Loucy (cell line): ENCODE results near the gene ADAMTS16.

Experiments
- H2AFZ ChIP-seq: fragments of 200-600 bp; sonication (generic); 2 replicates; pipeline ENCODE4 v1.6.0; 2016; ENCODE audit warnings: antibody characterized with exemption, mild to moderate bottlenecking, low read length, moderate library complexity
- H3F3A ChIP-seq: fragments of 200-600 bp; 2 replicates; pipeline ENCODE4 v1.6.0; 2016; ENCODE audit warnings: antibody characterized with exemption, low read depth, mild to moderate bottlenecking
- H3K27me3 ChIP-seq: fragments of 200-600 bp; sonication (generic); 2 replicates; pipeline ENCODE4 v1.6.1; 2014; ENCODE audit warnings: low read length, mild to moderate bottlenecking; ENCODE audit not compliant: insufficient read depth, poor library complexity, severe bottlenecking
- H3K36me3 ChIP-seq: fragments of 200-600 bp; sonication (generic); 2 replicates; pipeline ENCODE4 v1.6.1; 2016; ENCODE audit warnings: low read length; ENCODE audit not compliant: insufficient read depth
- H3K4me1 ChIP-seq: fragments of 200-600 bp; sonication (generic); 2 replicates; pipeline ENCODE4 v1.5.1; 2014; ENCODE audit warnings: low read length, mild to moderate bottlenecking; ENCODE audit not compliant: insufficient read depth, poor library complexity, severe bottlenecking
- H3K4me2 ChIP-seq: fragments of 200-600 bp; sonication (generic); 2 replicates; pipeline ENCODE4 v1.6.0; 2014; ENCODE audit warnings: antibody characterized with exemption, low read length, low read depth, mild to moderate bottlenecking; ENCODE audit not compliant: poor library complexity, severe bottlenecking
- H3K4me3 ChIP-seq: fragments of 200-600 bp; sonication (generic); 2 replicates; pipeline ENCODE4 v1.5.1; 2014; ENCODE audit warnings: low read length, mild to moderate bottlenecking, mixed read lengths; ENCODE audit not compliant: poor library complexity, severe bottlenecking
- H3K79me2 ChIP-seq: fragments of 200-600 bp; sonication (generic); 2 replicates; pipeline ENCODE4 v1.6.1; 2014; ENCODE audit warnings: low read length; ENCODE audit not compliant: insufficient read depth
- H3K9ac ChIP-seq: fragments of 200-600 bp; sonication (generic); 2 replicates; pipeline ENCODE4 v1.6.0; 2014; ENCODE audit warnings: mild to moderate bottlenecking, low read depth, low read length, moderate library complexity; ENCODE audit not compliant: poor library complexity, severe bottlenecking
- H3K9me2 ChIP-seq: fragments of 200-600 bp; sonication (generic); replicated peaks from 2 replicates; pipeline ENCODE4 v1.6.1; 2016; ENCODE audit warnings: low read depth, low read length, mixed read lengths
- H3K9me3 ChIP-seq: fragments of 200-600 bp; sonication (generic); 2 replicates; pipeline ENCODE4 v1.6.1; 2014; ENCODE audit warnings: mild to moderate bottlenecking, antibody characterized with exemption, low read length, low read depth; ENCODE audit not compliant: insufficient read depth
- H4K20me1 ChIP-seq: fragments of 200-600 bp; sonication (generic); 2 replicates; pipeline ENCODE4 v1.6.0; 2014; ENCODE audit warnings: antibody characterized with exemption, low read length, mild to moderate bottlenecking; ENCODE audit not compliant: insufficient read depth, poor library complexity, severe bottlenecking
- EZH2phosphoT487 ChIP-seq: fragments of 200-600 bp; IDR thresholded peaks from 2 replicates; pipeline ENCODE4 v1.6.1; 2018; ENCODE audit warnings: antibody characterized with exemption, mild to moderate bottlenecking, moderate library complexity, borderline replicate concordance
- TF ChIP-seq, protein P1 (sequence below): fragments of 200-600 bp; sonication (generic); conservative IDR thresholded peaks from 2 replicates; pipeline ENCODE4 v1.5.1; 2014; ENCODE audit warnings: mild to moderate bottlenecking, antibody characterized with exemption, low read length

The ADAMTS16 gene

DNA sequence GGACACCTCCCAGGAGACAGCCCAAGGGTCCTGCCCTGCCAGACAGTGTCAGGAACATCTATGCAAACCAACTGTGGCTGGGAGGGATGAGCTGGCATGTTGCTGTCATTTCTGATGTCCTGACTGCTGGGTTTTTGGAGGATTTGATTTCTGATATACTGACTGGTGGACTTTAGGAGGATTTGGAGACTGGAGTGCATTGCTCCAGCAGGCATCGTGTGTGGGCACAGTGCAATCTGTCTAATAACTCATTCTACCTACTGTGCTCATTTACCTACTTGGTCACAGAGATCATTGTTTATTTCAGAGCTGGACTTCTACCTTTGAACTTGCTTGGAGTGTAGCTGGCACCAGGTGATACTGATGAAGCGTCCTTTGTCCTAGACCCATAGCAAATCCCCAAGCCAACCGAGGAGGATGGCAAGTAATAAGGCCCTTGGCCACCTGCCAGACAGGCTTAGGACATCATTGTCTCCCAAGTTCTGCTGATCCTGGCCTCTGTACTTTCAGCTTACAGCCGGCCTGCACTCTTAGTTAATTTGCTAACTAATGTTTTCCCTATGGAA lies 158.0 kb downstream of the ADAMTS16 start:
- no peak overlapping the region for H2AFZ ChIP-seq
- H3K4me2 ChIP-seq, result no peak overlapping the region
- H3K79me2 ChIP-seq, result no peaks in the 10 kb centered on the region
- no peak overlapping the region for H3K9ac ChIP-seq
- no peaks in the 10 kb centered on the region for H3K27me3 ChIP-seq
- H3K4me1 ChIP-seq, result no peaks in the 10 kb centered on the region
- no peak overlapping the region for H3K4me3 ChIP-seq
- peaks cover 10% of the 10 kb centered on the region; the same call in 1 of the 2 replicates for H3K9me3 ChIP-seq
- H3K36me3 ChIP-seq, result no peaks in the 10 kb centered on the region
- no peaks in the 10 kb centered on the region for H3F3A ChIP-seq
- TF ChIP-seq EZH2phosphoT487, result no peak
- TF ChIP-seq, protein P1, sequence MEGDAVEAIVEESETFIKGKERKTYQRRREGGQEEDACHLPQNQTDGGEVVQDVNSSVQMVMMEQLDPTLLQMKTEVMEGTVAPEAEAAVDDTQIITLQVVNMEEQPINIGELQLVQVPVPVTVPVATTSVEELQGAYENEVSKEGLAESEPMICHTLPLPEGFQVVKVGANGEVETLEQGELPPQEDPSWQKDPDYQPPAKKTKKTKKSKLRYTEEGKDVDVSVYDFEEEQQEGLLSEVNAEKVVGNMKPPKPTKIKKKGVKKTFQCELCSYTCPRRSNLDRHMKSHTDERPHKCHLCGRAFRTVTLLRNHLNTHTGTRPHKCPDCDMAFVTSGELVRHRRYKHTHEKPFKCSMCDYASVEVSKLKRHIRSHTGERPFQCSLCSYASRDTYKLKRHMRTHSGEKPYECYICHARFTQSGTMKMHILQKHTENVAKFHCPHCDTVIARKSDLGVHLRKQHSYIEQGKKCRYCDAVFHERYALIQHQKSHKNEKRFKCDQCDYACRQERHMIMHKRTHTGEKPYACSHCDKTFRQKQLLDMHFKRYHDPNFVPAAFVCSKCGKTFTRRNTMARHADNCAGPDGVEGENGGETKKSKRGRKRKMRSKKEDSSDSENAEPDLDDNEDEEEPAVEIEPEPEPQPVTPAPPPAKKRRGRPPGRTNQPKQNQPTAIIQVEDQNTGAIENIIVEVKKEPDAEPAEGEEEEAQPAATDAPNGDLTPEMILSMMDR, result no peak
- no peaks in the 10 kb centered on the region for H3K9me2 ChIP-seq
- H4K20me1 ChIP-seq, result no peaks in the 10 kb centered on the region

DNA sequence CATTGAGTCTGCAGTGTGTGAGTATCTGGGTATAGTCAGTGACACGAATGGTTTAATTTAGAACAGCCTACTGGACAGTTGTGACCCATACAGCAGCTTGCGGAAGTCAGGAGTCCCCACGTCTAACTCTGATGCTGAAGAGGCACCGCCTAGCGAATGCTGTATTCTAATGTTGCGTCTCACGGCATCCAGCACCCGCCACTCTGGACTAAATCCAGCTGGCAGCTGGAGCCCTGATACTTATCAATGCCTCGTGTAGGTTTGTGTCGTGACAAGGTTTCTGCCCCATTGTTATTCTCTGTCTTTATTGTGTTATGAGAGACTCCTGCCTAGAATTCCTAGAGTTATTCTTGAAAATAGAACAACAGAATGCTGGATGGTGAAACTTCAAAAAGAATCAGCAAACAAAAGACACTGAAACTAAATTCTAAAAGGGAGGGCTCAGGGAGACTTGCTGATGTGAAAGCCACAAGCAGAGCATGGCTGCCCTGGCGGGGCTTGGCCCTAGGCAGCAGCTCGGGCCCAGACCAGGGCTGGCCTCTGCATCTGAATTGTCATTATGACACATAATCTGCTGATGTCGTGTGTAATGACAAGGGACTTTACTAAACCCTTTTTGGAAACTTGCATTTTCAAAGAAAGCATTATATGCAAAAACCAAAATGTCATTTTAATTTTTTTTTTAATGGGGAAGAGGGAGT lies 158.9 kb downstream of the ADAMTS16 start:
- H3K4me1 ChIP-seq, result no peaks in the 10 kb centered on the region
- no peak overlapping the region for H3K9ac ChIP-seq
- no peak for TF ChIP-seq EZH2phosphoT487
- TF ChIP-seq, protein P1, result no peak
- no peak overlapping the region for H2AFZ ChIP-seq
- H3K4me2 ChIP-seq, result no peak overlapping the region
- H3K9me3 ChIP-seq, result 0 out of 2 replicates have a peak, but pooled peaks cover 5% of the 10 kb centered on the region
- no peak overlapping the region for H3K4me3 ChIP-seq
- H3K79me2 ChIP-seq, result no peaks in the 10 kb centered on the region
- no peaks in the 10 kb centered on the region for H3K36me3 ChIP-seq
- H4K20me1 ChIP-seq, result no peaks in the 10 kb centered on the region
- H3F3A ChIP-seq, result no peaks in the 10 kb centered on the region
- no peaks in the 10 kb centered on the region for H3K27me3 ChIP-seq
- H3K9me2 ChIP-seq, result no peaks in the 10 kb centered on the region

DNA sequence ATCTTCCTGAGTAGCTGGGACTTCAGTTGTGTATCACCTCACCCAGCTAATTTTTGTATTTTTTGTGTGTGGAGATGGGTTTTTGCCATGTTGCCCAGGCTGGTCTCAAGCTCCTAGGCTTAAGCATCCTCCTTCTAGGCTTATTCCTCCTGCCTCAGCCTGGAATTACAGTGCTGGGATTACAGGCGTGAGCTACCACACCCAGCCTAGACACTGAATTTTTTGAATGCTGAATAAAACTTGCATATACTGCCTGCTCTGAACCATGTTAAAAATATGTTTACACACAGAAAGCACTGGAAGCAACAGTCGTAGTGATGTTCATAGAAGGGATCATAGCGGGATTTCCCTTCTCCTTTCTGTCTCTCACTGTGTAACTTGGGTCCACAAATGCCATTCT lies 161.0 kb downstream of the ADAMTS16 start:
- Histone ChIP-seq H3K27me3 (no peaks in the 10 kb centered on the region), H3K79me2 (no peaks in the 10 kb centered on the region), H4K20me1 (no peaks in the 10 kb centered on the region), H3K36me3 (no peaks in the 10 kb centered on the region), H3K9me2 (no peaks in the 10 kb centered on the region), H3K9me3 (no peaks in the 10 kb centered on the region), H3K9ac (no peak overlapping the region), H3K4me3 (no peak overlapping the region), H3K4me2 (no peak overlapping the region), H3F3A (no peaks in the 10 kb centered on the region), H3K4me1 (no peaks in the 10 kb centered on the region), H2AFZ (no peak overlapping the region)
- TF ChIP-seq, protein P1, result no peak
- no peak for TF ChIP-seq EZH2phosphoT487
